Measurements from ENCODE around the gene OR4D2. TPM values are rescaled to one million over a fixed set of nuclear protein-coding genes. Genes with fewer than 3 reads are reported as not detected.

OR4D2 gene
- total RNA-seq, 1 experiment from 2014 or later: not detected

- no peaks in the 10 kb centered on the region for H3K36me3 ChIP-seq (ENCODE audit: insufficient read depth, low read length)
- no peak overlapping the region for H3K4me2 ChIP-seq (ENCODE audit: low read depth, low read length, poor library complexity, severe bottlenecking)
- H3K27ac ChIP-seq (ENCODE audit: low read length): no peak overlapping the region
- no peaks in the 10 kb centered on the region for H3K4me1 ChIP-seq (ENCODE audit: low read length)
- no peak overlapping the region for H3K4me3 ChIP-seq (ENCODE audit: low read length)
- no peak overlapping the region for H3K9ac ChIP-seq (ENCODE audit: low read length)
- no peak overlapping the region for H2AFZ ChIP-seq (ENCODE audit: low read length)
- H3K27me3 ChIP-seq (ENCODE audit: low read length): no peaks in the 10 kb centered on the region
- H3K9me3 ChIP-seq (ENCODE audit: low read length): no peaks in the 10 kb centered on the region
- no peaks in the 10 kb centered on the region for H3K79me2 ChIP-seq (ENCODE audit: low read length)
- no peaks in the 10 kb centered on the region for H4K20me1 ChIP-seq (ENCODE audit: insufficient read depth, low read depth, low read length)
- no peaks in the 10 kb centered on the region for H3K9me2 ChIP-seq (replicated peaks; ENCODE audit: insufficient read depth, low read length)
- DNase-seq: no peak
Observed at GRCh38 chr17:58205936-58206335, 39.2 kb downstream of the OR4D2 start.

DNA sequence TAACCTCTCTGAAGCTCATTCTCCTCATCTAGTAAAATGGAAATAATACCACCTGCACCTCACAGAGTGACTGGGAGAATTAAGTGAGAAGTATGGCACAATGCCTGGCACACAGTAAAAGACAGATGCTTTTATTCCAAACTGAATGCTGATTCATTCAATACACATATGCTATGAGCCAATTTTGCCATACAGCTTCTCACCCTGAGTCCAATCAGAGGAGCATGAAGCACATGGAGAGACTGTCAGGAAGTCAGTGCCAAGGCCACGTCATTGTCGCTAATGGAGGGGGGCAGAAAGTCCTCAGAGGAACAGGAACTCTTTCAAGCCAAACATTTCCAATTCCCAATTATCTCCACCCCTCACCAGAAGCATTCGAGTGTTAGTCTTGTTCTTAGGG lies 40.7 kb downstream of the OR4D2 start:
- Histone ChIP-seq H3K27ac (ENCODE audit: low read length) (no peak overlapping the region), H3K4me1 (ENCODE audit: low read length) (no peaks in the 10 kb centered on the region), H3K4me2 (ENCODE audit: low read depth, low read length, poor library complexity, severe bottlenecking) (no peak overlapping the region), H2AFZ (ENCODE audit: low read length) (no peak overlapping the region), H3K36me3 (ENCODE audit: insufficient read depth, low read length) (no peaks in the 10 kb centered on the region), H3K9me2 (replicated peaks; ENCODE audit: insufficient read depth, low read length) (no peaks in the 10 kb centered on the region), H3K79me2 (ENCODE audit: low read length) (no peaks in the 10 kb centered on the region), H3K9ac (ENCODE audit: low read length) (no peak overlapping the region), H3K9me3 (ENCODE audit: low read length) (no peaks in the 10 kb centered on the region), H3K4me3 (ENCODE audit: low read length) (no peak overlapping the region), H3K27me3 (ENCODE audit: low read length) (no peaks in the 10 kb centered on the region), H4K20me1 (ENCODE audit: insufficient read depth, low read depth, low read length) (no peaks in the 10 kb centered on the region)
- no peak for DNase-seq

DNA sequence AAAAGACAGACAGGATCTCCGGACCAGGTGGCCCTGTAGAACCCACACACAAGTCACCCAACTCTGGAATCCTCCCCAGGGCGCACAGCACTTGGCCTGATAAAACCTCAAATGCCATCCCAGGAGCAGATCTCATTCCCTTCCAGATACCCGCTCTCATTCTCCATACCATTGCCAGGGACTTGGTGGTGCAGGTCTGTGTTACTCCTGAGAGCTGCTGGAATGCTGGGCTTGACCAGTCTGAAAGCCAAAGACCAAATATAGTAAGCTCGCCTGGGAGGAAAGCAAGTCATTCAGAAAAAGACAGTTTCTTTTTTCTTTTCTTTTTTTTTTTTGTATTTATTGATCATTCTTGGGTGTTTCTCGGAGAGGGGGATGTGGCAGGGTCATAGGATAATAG lies 41.6 kb downstream of the OR4D2 start:
- Histone ChIP-seq H3K27me3 (ENCODE audit: low read length) (no peaks in the 10 kb centered on the region), H2AFZ (ENCODE audit: low read length) (no peak overlapping the region), H4K20me1 (ENCODE audit: insufficient read depth, low read depth, low read length) (no peaks in the 10 kb centered on the region), H3K79me2 (ENCODE audit: low read length) (no peaks in the 10 kb centered on the region), H3K9me2 (replicated peaks; ENCODE audit: insufficient read depth, low read length) (no peaks in the 10 kb centered on the region), H3K4me1 (ENCODE audit: low read length) (no peaks in the 10 kb centered on the region), H3K9me3 (ENCODE audit: low read length) (no peaks in the 10 kb centered on the region), H3K4me3 (ENCODE audit: low read length) (no peak overlapping the region), H3K36me3 (ENCODE audit: insufficient read depth, low read length) (no peaks in the 10 kb centered on the region), H3K9ac (ENCODE audit: low read length) (no peak overlapping the region), H3K4me2 (ENCODE audit: low read depth, low read length, poor library complexity, severe bottlenecking) (no peak overlapping the region), H3K27ac (ENCODE audit: low read length) (no peak overlapping the region)
- no peak for DNase-seq

- no peak for DNase-seq
- Histone ChIP-seq H3K36me3 (ENCODE audit: insufficient read depth, low read length) (no peaks in the 10 kb centered on the region), H3K27me3 (ENCODE audit: low read length) (no peaks in the 10 kb centered on the region)
Observed at GRCh38 chr17:58210922-58211321, 44.1 kb downstream of the OR4D2 start.

GRCh38 chr17:58215685-58216084 lies 48.9 kb downstream of the OR4D2 start:
- no peaks in the 10 kb centered on the region for H3K9me3 ChIP-seq (ENCODE audit: low read length)
- no peaks in the 10 kb centered on the region for H4K20me1 ChIP-seq (ENCODE audit: insufficient read depth, low read depth, low read length)
- H3K79me2 ChIP-seq (ENCODE audit: low read length): no peaks in the 10 kb centered on the region
- H3K9ac ChIP-seq (ENCODE audit: low read length): no peak overlapping the region
- peak overlapping the region; percentile 2 for H3K4me2 ChIP-seq (ENCODE audit: low read depth, low read length, poor library complexity, severe bottlenecking)
- no peak overlapping the region for H3K27ac ChIP-seq (ENCODE audit: low read length)
- no peak overlapping the region for H3K4me3 ChIP-seq (ENCODE audit: low read length)
- H3K36me3 ChIP-seq (ENCODE audit: insufficient read depth, low read length): no peaks in the 10 kb centered on the region
- no peak overlapping the region for H2AFZ ChIP-seq (ENCODE audit: low read length)
- peak; percentile 77 for DNase-seq
- H3K4me1 ChIP-seq (ENCODE audit: low read length): peaks cover 37% of the 10 kb centered on the region
- H3K27me3 ChIP-seq (ENCODE audit: low read length): no peaks in the 10 kb centered on the region
- H3K9me2 ChIP-seq (replicated peaks; ENCODE audit: insufficient read depth, low read length): no peaks in the 10 kb centered on the region

More at GRCh38 chr17:58210922-58211321, 44.1 kb downstream of the OR4D2 start:
- H3K9ac ChIP-seq (ENCODE audit: low read length): no peak overlapping the region
- H3K4me1 ChIP-seq (ENCODE audit: low read length): peaks cover 8% of the 10 kb centered on the region
- H3K79me2 ChIP-seq (ENCODE audit: low read length): no peaks in the 10 kb centered on the region
- H3K9me2 ChIP-seq (replicated peaks; ENCODE audit: insufficient read depth, low read length): no peaks in the 10 kb centered on the region
- H3K4me3 ChIP-seq (ENCODE audit: low read length): no peak overlapping the region
- H2AFZ ChIP-seq (ENCODE audit: low read length): no peak overlapping the region
- no peak overlapping the region for H3K4me2 ChIP-seq (ENCODE audit: low read depth, low read length, poor library complexity, severe bottlenecking)
- no peak overlapping the region for H3K27ac ChIP-seq (ENCODE audit: low read length)
- H4K20me1 ChIP-seq (ENCODE audit: insufficient read depth, low read depth, low read length): no peaks in the 10 kb centered on the region
- H3K9me3 ChIP-seq (ENCODE audit: low read length): no peaks in the 10 kb centered on the region

- Histone ChIP-seq H3K79me2 (ENCODE audit: low read length) (no peaks in the 10 kb centered on the region), H3K27ac (ENCODE audit: low read length) (no peak overlapping the region)
Observed at GRCh38 chr17:58217766-58218165, 51.0 kb downstream of the OR4D2 start.

DNA sequence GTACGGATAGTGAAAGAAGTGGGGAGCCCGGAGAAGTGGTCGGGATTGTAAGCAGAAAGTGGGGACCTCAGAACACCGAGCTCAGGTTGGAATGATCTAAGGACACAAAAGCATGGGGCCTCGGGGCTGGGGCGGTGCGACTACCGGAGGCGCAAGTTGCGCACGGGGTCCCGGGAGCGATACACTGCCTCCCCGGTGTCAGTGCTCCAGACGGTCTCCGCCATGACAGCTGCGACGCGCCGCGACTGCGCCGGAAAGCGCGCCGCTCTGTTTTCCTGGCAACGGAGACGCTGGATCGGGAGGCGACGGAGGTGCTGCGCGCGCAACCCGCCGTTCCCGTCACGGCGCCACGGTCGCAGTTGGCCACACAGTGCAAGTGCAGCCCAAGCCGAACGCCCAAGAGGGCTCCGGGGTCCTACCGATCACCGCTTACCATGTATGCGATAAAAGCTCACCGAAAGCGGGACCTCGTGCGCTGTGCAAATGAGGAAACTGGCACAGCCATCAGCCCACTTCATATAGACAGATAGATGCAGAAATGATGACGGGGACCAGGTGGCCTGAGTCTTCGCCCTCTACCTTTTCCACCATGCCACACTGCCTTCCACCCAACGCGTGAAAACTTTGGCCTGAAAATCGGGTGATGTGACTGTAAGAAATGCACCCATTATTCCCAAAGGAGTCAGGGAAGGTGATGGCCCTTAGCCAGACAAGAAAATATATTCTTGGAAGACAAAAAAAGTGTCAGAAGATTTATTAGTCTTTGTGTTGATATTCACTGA lies 52.4 kb downstream of the OR4D2 start, which contains the start of gene MKS1:
Gene MKS1 (minus strand): TSS at position 249 of the 782 bp plus-strand sequence. CDS start 25 bp downstream, at position 224.
- H3K27me3 ChIP-seq (ENCODE audit: low read length): no peaks in the 10 kb centered on the region
- no peaks in the 10 kb centered on the region for H4K20me1 ChIP-seq (ENCODE audit: insufficient read depth, low read depth, low read length)
- no peaks in the 10 kb centered on the region for H3K36me3 ChIP-seq (ENCODE audit: insufficient read depth, low read length)
- no peaks in the 10 kb centered on the region for H3K9me3 ChIP-seq (ENCODE audit: low read length)
- H3K4me3 ChIP-seq (ENCODE audit: low read length): peak within 1 kb of the TSS; percentile 81
- H3K79me2 ChIP-seq (ENCODE audit: low read length): no peaks in the 10 kb centered on the region
- H3K27ac ChIP-seq (ENCODE audit: low read length): peak within 1 kb of the TSS; percentile 64
- peaks cover 40% of the 10 kb centered on the region for H3K4me1 ChIP-seq (ENCODE audit: low read length)
- DNase-seq: peak; percentile 98
- no peaks in the 10 kb centered on the region for H3K9me2 ChIP-seq (replicated peaks; ENCODE audit: insufficient read depth, low read length)
- peak within 1 kb of the TSS; percentile 86 for H3K4me2 ChIP-seq (ENCODE audit: low read depth, low read length, poor library complexity, severe bottlenecking)
- H2AFZ ChIP-seq (ENCODE audit: low read length): peak within 1 kb of the TSS; percentile 90
- peak within 1 kb of the TSS; percentile 72 for H3K9ac ChIP-seq (ENCODE audit: low read length)

More at GRCh38 chr17:58217766-58218165, 51.0 kb downstream of the OR4D2 start:
- Histone ChIP-seq H3K4me1 (ENCODE audit: low read length) (peaks cover 37% of the 10 kb centered on the region), H3K27me3 (ENCODE audit: low read length) (no peaks in the 10 kb centered on the region), H3K4me2 (ENCODE audit: low read depth, low read length, poor library complexity, severe bottlenecking) (no peak overlapping the region), H3K9me3 (ENCODE audit: low read length) (no peaks in the 10 kb centered on the region), H4K20me1 (ENCODE audit: insufficient read depth, low read depth, low read length) (no peaks in the 10 kb centered on the region), H3K9me2 (replicated peaks; ENCODE audit: insufficient read depth, low read length) (no peaks in the 10 kb centered on the region), H3K9ac (ENCODE audit: low read length) (no peak overlapping the region), H3K4me3 (ENCODE audit: low read length) (no peak overlapping the region), H2AFZ (ENCODE audit: low read length) (no peak overlapping the region), H3K36me3 (ENCODE audit: insufficient read depth, low read length) (no peaks in the 10 kb centered on the region)
- no peak for DNase-seq

GRCh38 chr17:58219789-58220183 lies 53.0 kb downstream of the OR4D2 start:
- Histone ChIP-seq H3K9me2 (replicated peaks; ENCODE audit: insufficient read depth, low read length) (no peaks in the 10 kb centered on the region), H3K9me3 (ENCODE audit: low read length) (no peaks in the 10 kb centered on the region), H2AFZ (ENCODE audit: low read length) (peak overlapping the region; percentile 90), H3K4me1 (ENCODE audit: low read length) (peaks cover 44% of the 10 kb centered on the region), H3K79me2 (ENCODE audit: low read length) (no peaks in the 10 kb centered on the region), H3K4me3 (ENCODE audit: low read length) (peak overlapping the region; percentile 81), H3K27ac (ENCODE audit: low read length) (peak overlapping the region; percentile 64), H3K27me3 (ENCODE audit: low read length) (no peaks in the 10 kb centered on the region), H3K9ac (ENCODE audit: low read length) (peak overlapping the region; percentile 72), H3K4me2 (ENCODE audit: low read depth, low read length, poor library complexity, severe bottlenecking) (peak overlapping the region; percentile 86), H4K20me1 (ENCODE audit: insufficient read depth, low read depth, low read length) (no peaks in the 10 kb centered on the region), H3K36me3 (ENCODE audit: insufficient read depth, low read length) (no peaks in the 10 kb centered on the region)
- DNase-seq: no peak
